Activated CD8-positive, alpha-beta T cell treated with anti-CD3 and anti-CD28 coated beads for 36 hours (primary cell): ENCODE data around the gene HIP1R. TPM values are rescaled to one million over a fixed set of nuclear protein-coding genes. Genes with fewer than 3 reads are reported as not detected.

ENCODE experiments used
- ATAC-seq: fragments of 200-7000 bp; cut with Tn5 transposase; one replicate; pipeline ENCODE4 v1.10.0; 2021; ENCODE audit warnings: mild to moderate bottlenecking, moderate library complexity
- CTCF ChIA-PET: fragments of 350-600 bp; sonication (Branson Sonifier 250); formaldehyde crosslinking; loops from one replicate; lab custom pipeline; 2021; ENCODE audit warnings: antibody characterized with exemption; lab: Charles Lee
- POLR2A ChIA-PET: fragments of 350-600 bp; sonication (Branson Sonifier 250); formaldehyde crosslinking; loops from one replicate; lab custom pipeline; 2021; ENCODE audit warnings: antibody characterized with exemption; lab: Charles Lee
- DNase-seq: peaks from one replicate; pipeline ENCODE4 v3.0.0-alpha.2; 2020
- H3K27ac Mint-ChIP-seq: one replicate; pipeline ENCODE4 v1.8.0; 2021; ENCODE audit warnings: mild to moderate bottlenecking, mixed read lengths
- H3K27me3 Mint-ChIP-seq: one replicate; pipeline ENCODE4 v1.8.0; 2021; ENCODE audit warnings: mixed read lengths
- H3K36me3 Mint-ChIP-seq: one replicate; pipeline ENCODE4 v1.8.0; 2021; ENCODE audit warnings: low read depth, mixed read lengths
- H3K4me1 Mint-ChIP-seq: one replicate; pipeline ENCODE4 v1.8.0; 2021; ENCODE audit warnings: low read depth, mixed read lengths
- H3K4me3 Mint-ChIP-seq: one replicate; pipeline ENCODE4 v1.8.0; 2021; ENCODE audit warnings: mild to moderate bottlenecking, moderate library complexity, mixed read lengths
- H3K9me3 Mint-ChIP-seq: one replicate; pipeline ENCODE4 v1.8.0; 2021; ENCODE audit warnings: mixed read lengths
- CTCF ChIP-seq: fragments of 200-600 bp; IDR thresholded peaks from one replicate; pipeline ENCODE4 v1.8.0; 2022; ENCODE audit warnings: antibody characterized with exemption, mild to moderate bottlenecking
- intact Hi-C: fragments of 100-400 bp; cut with micrococcal nuclease; formaldehyde crosslinking; loops from one replicate; pipeline ENCODE4 v1.10.0; 2022
- total RNA-seq, 2 experiments: library from RNA; stranded (reverse); gene quantifications; one replicate each; pipeline ENCODE4 v1.2.3, GENCODE V29; 2021

The HIP1R gene
- total RNA-seq, 2 experiments from 2014 or later, result 22.8 to 22.9 TPM

DNA sequence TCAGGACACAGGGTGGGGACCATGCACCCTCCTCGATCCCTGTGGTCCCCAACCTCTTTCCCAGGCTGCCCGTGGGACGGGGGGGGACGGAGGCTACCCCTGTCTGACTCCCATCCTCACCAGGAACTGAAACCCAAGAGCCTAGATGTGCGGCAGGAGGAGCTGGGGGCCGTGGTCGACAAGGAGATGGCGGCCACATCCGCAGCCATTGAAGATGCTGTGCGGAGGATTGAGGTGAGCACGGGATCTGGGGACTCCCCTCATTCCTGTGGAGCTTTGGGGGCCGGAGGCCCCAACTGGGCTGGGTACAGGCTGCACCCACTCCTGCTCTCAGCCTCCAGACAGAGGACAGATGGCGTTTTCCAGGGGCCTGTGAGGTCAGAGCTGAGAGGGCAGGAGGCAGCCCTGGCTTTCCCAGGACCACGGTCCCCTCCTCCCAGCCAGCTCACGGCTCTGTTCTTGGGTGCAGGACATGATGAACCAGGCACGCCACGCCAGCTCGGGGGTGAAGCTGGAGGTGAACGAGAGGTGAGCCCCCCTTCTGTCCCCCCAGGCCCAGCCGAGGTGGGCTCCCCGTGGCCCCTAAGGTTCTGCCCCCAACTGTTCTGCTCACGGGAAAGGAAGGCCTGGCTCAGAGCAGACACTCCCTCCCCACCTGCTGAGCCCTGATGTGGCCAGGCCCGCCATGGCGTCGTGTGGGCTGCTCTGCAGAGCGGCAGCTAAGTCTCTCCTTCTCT is 24.2 kb downstream of the HIP1R start:
- DNase-seq, result no peak
- Mint-ChIP-seq H3K36me3 (peaks cover 3% of the 10 kb centered on the region), H3K27me3 (no peaks in the 10 kb centered on the region), H3K4me3 (no peak overlapping the region), H3K9me3 (no peaks in the 10 kb centered on the region), H3K4me1 (no peaks in the 10 kb centered on the region), H3K27ac (no peak overlapping the region)
- intact Hi-C loops, result loop anchor here (2.0 kb wide), 2 partner anchors 91 to 97 kb away; no protein-coding TSS in a partner anchor
- CTCF ChIA-PET, result interaction anchor here (0.8 to 5.7 kb wide), 17 partner anchors 8 to 379 kb away, joined by 3 to 87 read pairs (median 3); partner anchors contain the start of gene ABCB9
- POLR2A ChIA-PET, result interaction anchor here (1.0 to 1.2 kb wide), 3 partner anchors 13 to 120 kb away, joined by 3 read pairs; no protein-coding TSS in a partner anchor
- no peak for ATAC-seq
- no peak for TF ChIP-seq CTCF

DNA sequence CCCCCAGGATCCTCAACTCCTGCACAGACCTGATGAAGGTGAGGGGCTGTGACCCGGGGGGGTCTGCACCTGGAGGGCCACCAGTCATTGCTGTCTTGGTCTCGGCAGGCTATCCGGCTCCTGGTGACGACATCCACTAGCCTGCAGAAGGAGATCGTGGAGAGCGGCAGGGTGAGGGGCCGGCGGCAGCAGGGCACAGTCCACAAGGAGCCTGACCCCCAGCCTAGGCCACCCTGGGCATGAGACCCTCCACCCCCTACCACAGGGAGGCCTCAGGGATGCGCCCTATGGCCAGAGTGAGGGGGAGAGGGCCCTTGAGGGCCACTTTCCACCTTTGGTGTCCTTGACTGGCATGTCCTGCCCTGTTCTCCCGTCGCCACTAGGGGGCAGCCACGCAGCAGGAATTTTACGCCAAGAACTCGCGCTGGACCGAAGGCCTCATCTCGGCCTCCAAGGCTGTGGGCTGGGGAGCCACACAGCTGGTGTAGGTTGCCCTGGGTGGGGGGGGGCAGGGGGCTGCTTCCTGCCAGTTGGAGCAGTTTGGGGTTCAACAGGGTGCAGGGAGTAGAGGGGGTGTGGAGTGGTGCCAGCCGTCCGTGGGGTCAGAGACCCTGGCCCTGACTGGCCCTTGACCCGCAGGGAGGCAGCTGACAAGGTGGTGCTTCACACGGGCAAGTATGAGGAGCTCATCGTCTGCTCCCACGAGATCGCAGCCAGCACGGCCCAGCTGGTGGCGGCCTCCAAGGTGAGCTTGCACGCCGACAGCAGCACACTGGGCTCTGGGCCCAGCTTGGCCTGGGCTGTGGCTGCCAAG is 25.0 kb downstream of the HIP1R start:
- TF ChIP-seq CTCF, result peak; percentile 91
- peak; percentile 88 for DNase-seq
- peaks cover 3% of the 10 kb centered on the region for H3K36me3 Mint-ChIP-seq
- ATAC-seq, result peak; percentile 83
- POLR2A ChIA-PET, result interaction anchor here (1.0 to 1.2 kb wide), 4 partner anchors 12 to 119 kb away, joined by 3 read pairs; no protein-coding TSS in a partner anchor
- no peak overlapping the region for H3K27ac Mint-ChIP-seq
- CTCF ChIA-PET, result interaction anchor here (0.6 to 5.7 kb wide), 42 partner anchors 9 to 378 kb away, joined by 3 to 87 read pairs (median 4); partner anchors contain the start of genes ABCB9 and ARL6IP4
- no peaks in the 10 kb centered on the region for H3K4me1 Mint-ChIP-seq
- no peaks in the 10 kb centered on the region for H3K9me3 Mint-ChIP-seq
- H3K4me3 Mint-ChIP-seq, result no peak overlapping the region
- intact Hi-C loops, result loop anchor here (2.0 kb wide), 1 partner anchor 91 kb away; no protein-coding TSS in a partner anchor
- no peaks in the 10 kb centered on the region for H3K27me3 Mint-ChIP-seq

- Mint-ChIP-seq H3K9me3 (no peaks in the 10 kb centered on the region), H3K27ac (no peak overlapping the region), H3K4me3 (no peak overlapping the region), H3K27me3 (no peaks in the 10 kb centered on the region), H3K36me3 (peaks cover 3% of the 10 kb centered on the region), H3K4me1 (no peaks in the 10 kb centered on the region)
- intact Hi-C loops, result loop anchor here (2.0 kb wide), 1 partner anchor 90 kb away; no protein-coding TSS in a partner anchor
- POLR2A ChIA-PET, result interaction anchor here (1.0 to 1.3 kb wide), 3 partner anchors 28 to 121 kb away, joined by 3 to 4 read pairs (median 3); no protein-coding TSS in a partner anchor
- TF ChIP-seq CTCF, result no peak
- ATAC-seq (no peak), DNase-seq (no peak)
- CTCF ChIA-PET, result interaction anchor here (0.6 to 5.7 kb wide), 35 partner anchors 9 to 377 kb away, joined by 3 to 87 read pairs (median 4); partner anchors contain the start of genes ABCB9 and ARL6IP4
These were observed 25.8 kb downstream of the HIP1R start for GRCh38 chr12:122860854-122861586.

DNA sequence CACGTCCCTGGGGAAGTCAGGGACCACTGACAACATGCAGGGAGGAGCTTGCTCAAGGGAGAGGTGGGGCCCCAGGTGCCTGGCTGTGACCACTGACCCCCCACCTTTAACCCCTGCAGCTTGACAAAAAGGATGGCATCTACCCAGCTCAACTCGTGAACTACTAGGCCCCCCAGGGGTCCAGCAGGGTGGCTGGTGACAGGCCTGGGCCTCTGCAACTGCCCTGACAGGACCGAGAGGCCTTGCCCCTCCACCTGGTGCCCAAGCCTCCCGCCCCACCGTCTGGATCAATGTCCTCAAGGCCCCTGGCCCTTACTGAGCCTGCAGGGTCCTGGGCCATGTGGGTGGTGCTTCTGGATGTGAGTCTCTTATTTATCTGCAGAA is 26.3 kb downstream of the HIP1R start:
- H3K4me3 Mint-ChIP-seq, result no peak overlapping the region
- CTCF ChIA-PET, result interaction anchor here (1.0 to 5.7 kb wide), 22 partner anchors 10 to 377 kb away, joined by 3 to 87 read pairs (median 5); partner anchors contain the start of gene ARL6IP4
- POLR2A ChIA-PET, result interaction anchor here (1.1 to 1.3 kb wide), 2 partner anchors 85 to 121 kb away, joined by 3 to 4 read pairs; no protein-coding TSS in a partner anchor
- no peak for TF ChIP-seq CTCF
- peaks cover 4% of the 10 kb centered on the region for H3K36me3 Mint-ChIP-seq
- no peak overlapping the region for H3K27ac Mint-ChIP-seq
- H3K27me3 Mint-ChIP-seq, result no peaks in the 10 kb centered on the region
- no peak for DNase-seq
- no peaks in the 10 kb centered on the region for H3K4me1 Mint-ChIP-seq
- no peak for ATAC-seq
- H3K9me3 Mint-ChIP-seq, result no peaks in the 10 kb centered on the region
- intact Hi-C loops, result loop anchor here (2.0 kb wide), 1 partner anchor 89 kb away; no protein-coding TSS in a partner anchor
